Astrocyte (in vitro differentiated cells and primary cell): Measurements from ENCODE around the gene ZFTA.

ENCODE experiments used
- EZH2 ChIP-seq: IDR thresholded peaks from 2 replicates; pipeline ENCODE4 v1.6.1; 2012; ENCODE audit warnings: mild to moderate bottlenecking, low read length, inconsistent platforms; ENCODE audit not compliant: insufficient read depth
- TF ChIP-seq, protein P1 (sequence below): IDR thresholded peaks from 2 replicates; pipeline ENCODE4 v1.5.1; 2011; ENCODE audit warnings: low read depth, mild to moderate bottlenecking, inconsistent platforms, low read length, moderate library complexity; ENCODE audit not compliant: insufficient read depth

GRCh38 chr11:63769042-63769713, 603 bp upstream of the ZFTA start:
- TF ChIP-seq, protein P1, sequence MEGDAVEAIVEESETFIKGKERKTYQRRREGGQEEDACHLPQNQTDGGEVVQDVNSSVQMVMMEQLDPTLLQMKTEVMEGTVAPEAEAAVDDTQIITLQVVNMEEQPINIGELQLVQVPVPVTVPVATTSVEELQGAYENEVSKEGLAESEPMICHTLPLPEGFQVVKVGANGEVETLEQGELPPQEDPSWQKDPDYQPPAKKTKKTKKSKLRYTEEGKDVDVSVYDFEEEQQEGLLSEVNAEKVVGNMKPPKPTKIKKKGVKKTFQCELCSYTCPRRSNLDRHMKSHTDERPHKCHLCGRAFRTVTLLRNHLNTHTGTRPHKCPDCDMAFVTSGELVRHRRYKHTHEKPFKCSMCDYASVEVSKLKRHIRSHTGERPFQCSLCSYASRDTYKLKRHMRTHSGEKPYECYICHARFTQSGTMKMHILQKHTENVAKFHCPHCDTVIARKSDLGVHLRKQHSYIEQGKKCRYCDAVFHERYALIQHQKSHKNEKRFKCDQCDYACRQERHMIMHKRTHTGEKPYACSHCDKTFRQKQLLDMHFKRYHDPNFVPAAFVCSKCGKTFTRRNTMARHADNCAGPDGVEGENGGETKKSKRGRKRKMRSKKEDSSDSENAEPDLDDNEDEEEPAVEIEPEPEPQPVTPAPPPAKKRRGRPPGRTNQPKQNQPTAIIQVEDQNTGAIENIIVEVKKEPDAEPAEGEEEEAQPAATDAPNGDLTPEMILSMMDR = no peak
- no peak for TF ChIP-seq EZH2
